Type B pancreatic cell (in vitro differentiated cells): ENCODE results near the gene MAP7D1. TPM values are rescaled to one million over a fixed set of nuclear protein-coding genes. Genes with fewer than 3 reads are reported as not detected.

Experiments
- DNase-seq: peaks from one replicate; pipeline ENCODE4 v3.0.0; 2021; ENCODE audit warnings: mixed read lengths; ENCODE audit not compliant: unreplicated experiment; ENCODE audit errors: extremely low spot score
- H3K27ac Mint-ChIP-seq: 2 replicates; pipeline ENCODE4 v1.8.0; 2021; ENCODE audit warnings: mild to moderate bottlenecking, mixed read lengths
- H3K27me3 Mint-ChIP-seq: 2 replicates; pipeline ENCODE4 v1.8.0; 2021; ENCODE audit warnings: mixed read lengths
- H3K36me3 Mint-ChIP-seq: 2 replicates; pipeline ENCODE4 v1.8.0; 2021; ENCODE audit warnings: mixed read lengths
- H3K4me1 Mint-ChIP-seq: one replicate; pipeline ENCODE4 v1.8.0; 2021; ENCODE audit warnings: mixed read lengths; ENCODE audit not compliant: unreplicated experiment
- H3K4me3 Mint-ChIP-seq: 2 replicates; pipeline ENCODE4 v1.8.0; 2021; ENCODE audit warnings: mild to moderate bottlenecking, mixed read lengths
- H3K9me3 Mint-ChIP-seq: 2 replicates; pipeline ENCODE4 v1.8.0; 2021; ENCODE audit warnings: mixed read lengths
- total RNA-seq: library from RNA; stranded (reverse); gene quantifications from 2 replicates; pipeline ENCODE4 v1.2.1, GENCODE V29; 2021; ENCODE audit warnings: low replicate concordance
- TF ChIP-seq, protein P1 (sequence below): fragments of 200-600 bp; sonication (generic); conservative IDR thresholded peaks from 2 replicates; pipeline ENCODE4 v1.5.0; 2021; ENCODE audit warnings: antibody characterized with exemption, mild to moderate bottlenecking

The MAP7D1 gene
- total RNA-seq, 1 donor from 2014 or later, result 112 TPM

- Mint-ChIP-seq H3K4me3 (peak within 1 kb of the TSS; percentile 81), H3K36me3 (no peaks in the 10 kb centered on the region), H3K9me3 (no peaks in the 10 kb centered on the region), H3K27ac (no peak within 1 kb of the TSS), H3K4me1 (peaks cover 33% of the 10 kb centered on the region), H3K27me3 (peaks cover 43% of the 10 kb centered on the region)
- TF ChIP-seq, protein P1, sequence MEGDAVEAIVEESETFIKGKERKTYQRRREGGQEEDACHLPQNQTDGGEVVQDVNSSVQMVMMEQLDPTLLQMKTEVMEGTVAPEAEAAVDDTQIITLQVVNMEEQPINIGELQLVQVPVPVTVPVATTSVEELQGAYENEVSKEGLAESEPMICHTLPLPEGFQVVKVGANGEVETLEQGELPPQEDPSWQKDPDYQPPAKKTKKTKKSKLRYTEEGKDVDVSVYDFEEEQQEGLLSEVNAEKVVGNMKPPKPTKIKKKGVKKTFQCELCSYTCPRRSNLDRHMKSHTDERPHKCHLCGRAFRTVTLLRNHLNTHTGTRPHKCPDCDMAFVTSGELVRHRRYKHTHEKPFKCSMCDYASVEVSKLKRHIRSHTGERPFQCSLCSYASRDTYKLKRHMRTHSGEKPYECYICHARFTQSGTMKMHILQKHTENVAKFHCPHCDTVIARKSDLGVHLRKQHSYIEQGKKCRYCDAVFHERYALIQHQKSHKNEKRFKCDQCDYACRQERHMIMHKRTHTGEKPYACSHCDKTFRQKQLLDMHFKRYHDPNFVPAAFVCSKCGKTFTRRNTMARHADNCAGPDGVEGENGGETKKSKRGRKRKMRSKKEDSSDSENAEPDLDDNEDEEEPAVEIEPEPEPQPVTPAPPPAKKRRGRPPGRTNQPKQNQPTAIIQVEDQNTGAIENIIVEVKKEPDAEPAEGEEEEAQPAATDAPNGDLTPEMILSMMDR, result no peak
- DNase-seq, result no peak
These were observed 30.6 kb upstream of the MAP7D1 start, which contains the start of gene COL8A2 for GRCh38 chr1:36125129-36125991. Gene COL8A2, minus strand, starts transcription at chr1:36125222. Its CDS starts 24,980 bp downstream, at chr1:36100242.

- peaks cover 34% of the 10 kb centered on the region for H3K4me1 Mint-ChIP-seq
These were observed 29.8 kb upstream of the MAP7D1 start for GRCh38 chr1:36126005-36126716.

GRCh38 chr1:36126797-36127500 lies 29.0 kb upstream of the MAP7D1 start:
- Mint-ChIP-seq H3K4me1 (peaks cover 34% of the 10 kb centered on the region), H3K36me3 (no peaks in the 10 kb centered on the region), H3K4me3 (no peak overlapping the region), H3K9me3 (no peaks in the 10 kb centered on the region), H3K27me3 (peaks cover 39% of the 10 kb centered on the region), H3K27ac (no peak overlapping the region)
- DNase-seq, result no peak
- TF ChIP-seq, protein P1, result no peak

More at GRCh38 chr1:36126005-36126716, 29.8 kb upstream of the MAP7D1 start:
- Mint-ChIP-seq H3K36me3 (no peaks in the 10 kb centered on the region), H3K27ac (no peak overlapping the region), H3K27me3 (peaks cover 43% of the 10 kb centered on the region), H3K4me3 (peak overlapping the region; percentile 67), H3K9me3 (no peaks in the 10 kb centered on the region)
- DNase-seq, result no peak
- TF ChIP-seq, protein P1, result no peak

DNA sequence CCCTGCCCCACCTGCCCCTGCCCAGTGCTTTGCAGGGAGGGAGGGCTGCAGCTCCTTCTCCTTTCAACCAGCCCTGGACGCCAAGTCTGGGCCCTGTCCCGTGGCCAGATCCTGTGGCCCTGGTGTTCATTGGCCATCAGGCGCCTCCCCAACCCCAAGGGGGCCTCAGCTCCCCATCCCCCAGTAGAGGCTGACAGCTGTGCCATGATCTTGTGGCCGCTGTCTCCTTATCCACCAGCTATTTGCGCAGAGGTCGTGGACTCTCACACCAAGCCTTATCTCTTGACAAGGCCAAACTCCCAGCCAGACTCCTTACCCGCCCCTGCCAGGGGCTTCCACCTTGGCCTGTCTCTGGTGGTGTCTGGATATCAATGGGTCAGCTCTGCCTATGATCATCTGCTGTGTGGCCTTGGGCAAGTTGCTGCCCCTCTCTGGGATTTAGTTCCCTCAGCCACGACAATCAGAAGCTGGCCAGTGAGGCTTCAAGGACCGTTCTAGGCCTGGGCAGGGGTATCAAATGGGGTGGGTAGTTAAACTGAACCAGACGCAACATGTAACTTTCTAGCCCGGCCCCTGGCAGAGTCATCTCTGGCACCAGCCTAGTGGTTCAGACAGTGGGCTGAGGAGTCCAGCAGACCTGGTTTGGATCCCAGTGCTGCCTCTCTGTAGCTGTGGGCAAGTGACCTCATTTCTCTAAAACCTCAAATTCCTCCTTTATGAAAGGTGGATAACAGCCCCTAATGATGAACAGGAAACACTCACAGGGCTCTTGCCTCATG lies 27.6 kb upstream of the MAP7D1 start:
- no peak overlapping the region for H3K27ac Mint-ChIP-seq
- H3K27me3 Mint-ChIP-seq, result peaks cover 26% of the 10 kb centered on the region
- H3K4me3 Mint-ChIP-seq, result no peak overlapping the region
- no peaks in the 10 kb centered on the region for H3K9me3 Mint-ChIP-seq
- no peaks in the 10 kb centered on the region for H3K36me3 Mint-ChIP-seq
- no peak for DNase-seq
- TF ChIP-seq, protein P1, result no peak
- peaks cover 20% of the 10 kb centered on the region for H3K4me1 Mint-ChIP-seq

- H3K4me3 Mint-ChIP-seq, result no peak overlapping the region
- H3K27ac Mint-ChIP-seq, result no peak overlapping the region
- H3K27me3 Mint-ChIP-seq, result peaks cover 20% of the 10 kb centered on the region
- no peaks in the 10 kb centered on the region for H3K9me3 Mint-ChIP-seq
- TF ChIP-seq, protein P1, result no peak
- no peak for DNase-seq
- peaks cover 17% of the 10 kb centered on the region for H3K4me1 Mint-ChIP-seq
- no peaks in the 10 kb centered on the region for H3K36me3 Mint-ChIP-seq
These were observed 27.1 kb upstream of the MAP7D1 start for GRCh38 chr1:36128905-36129206.
